NB4 (cell line): Measurements from ENCODE around the gene SPC24.

Experiments
- DNase-seq: peaks from one replicate; pipeline ENCODE4 v3.0.0; 2010; ENCODE audit warnings: low read depth
- H3K4me3 ChIP-seq: one replicate; pipeline ENCODE4 v1.5.1; 2011; ENCODE audit warnings: mild to moderate bottlenecking, low read depth, low read length, moderate library complexity
- CTCF ChIP-seq: IDR thresholded peaks from one replicate; pipeline ENCODE4 v1.5.1; 2012; ENCODE audit warnings: low read depth, low read length
- MYC ChIP-seq: IDR thresholded peaks from 2 replicates; pipeline ENCODE4 v1.6.1; 2011; ENCODE audit warnings: low read depth, low read length
- POLR2A ChIP-seq: IDR thresholded peaks from 2 replicates; pipeline ENCODE4 v1.6.1; 2011; ENCODE audit warnings: mild to moderate bottlenecking; ENCODE audit not compliant: insufficient read length; ENCODE audit errors: extremely low read depth
- TF ChIP-seq, protein P1 (sequence below): IDR thresholded peaks from 2 replicates; pipeline ENCODE4 v1.6.1; 2011; ENCODE audit warnings: low read depth, low read length

The SPC24 gene

DNA sequence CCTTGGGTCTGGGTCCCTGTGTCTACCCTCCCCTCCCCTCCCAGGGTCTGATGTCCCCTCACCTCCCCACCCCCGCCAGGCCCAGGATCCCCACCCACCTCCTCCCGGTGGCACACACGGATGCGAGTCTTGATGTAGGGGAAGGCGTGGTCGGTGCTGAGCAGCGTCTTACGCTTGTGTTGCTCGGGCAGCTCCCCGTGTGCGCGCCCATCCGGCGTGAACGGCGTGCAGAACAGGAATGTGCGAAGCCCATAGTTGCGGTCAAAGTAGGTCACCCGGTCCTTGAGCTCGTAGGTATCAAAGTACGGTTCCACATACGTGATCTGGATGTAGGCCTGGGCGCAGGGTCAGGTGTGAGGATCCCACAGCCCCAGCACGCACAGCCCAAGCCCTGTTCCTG is 46.2 kb upstream of the SPC24 start:
- no peak overlapping the region for H3K4me3 ChIP-seq
- TF ChIP-seq MYC (no peak), CTCF (no peak), POLR2A (no peak)
- TF ChIP-seq, protein P1, sequence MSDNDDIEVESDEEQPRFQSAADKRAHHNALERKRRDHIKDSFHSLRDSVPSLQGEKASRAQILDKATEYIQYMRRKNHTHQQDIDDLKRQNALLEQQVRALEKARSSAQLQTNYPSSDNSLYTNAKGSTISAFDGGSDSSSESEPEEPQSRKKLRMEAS, result no peak
- DNase-seq, result no peak

DNA sequence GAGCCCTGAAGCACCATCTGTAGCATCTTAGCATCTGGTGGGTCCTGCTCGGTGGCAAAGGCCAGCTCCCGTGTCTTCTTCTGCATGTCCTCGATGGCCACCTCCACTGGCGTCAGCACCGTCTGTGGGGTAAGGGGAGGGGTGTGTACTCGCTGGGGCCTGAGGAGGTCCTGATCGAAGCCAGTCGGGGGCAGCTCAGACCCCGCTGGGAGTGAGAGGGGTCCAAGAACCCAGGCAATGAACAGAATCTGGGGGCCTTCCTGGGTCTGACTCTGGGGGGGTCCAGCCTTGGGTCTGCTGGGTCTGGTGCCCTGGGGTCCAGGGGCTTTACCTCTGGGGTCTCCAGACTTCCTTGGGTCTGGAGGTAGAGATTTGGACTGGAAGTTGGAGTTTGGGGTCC is 45.3 kb upstream of the SPC24 start:
- no peak for DNase-seq
- TF ChIP-seq POLR2A (no peak), MYC (no peak), CTCF (no peak)
- TF ChIP-seq, protein P1, result no peak
- no peak overlapping the region for H3K4me3 ChIP-seq

DNA sequence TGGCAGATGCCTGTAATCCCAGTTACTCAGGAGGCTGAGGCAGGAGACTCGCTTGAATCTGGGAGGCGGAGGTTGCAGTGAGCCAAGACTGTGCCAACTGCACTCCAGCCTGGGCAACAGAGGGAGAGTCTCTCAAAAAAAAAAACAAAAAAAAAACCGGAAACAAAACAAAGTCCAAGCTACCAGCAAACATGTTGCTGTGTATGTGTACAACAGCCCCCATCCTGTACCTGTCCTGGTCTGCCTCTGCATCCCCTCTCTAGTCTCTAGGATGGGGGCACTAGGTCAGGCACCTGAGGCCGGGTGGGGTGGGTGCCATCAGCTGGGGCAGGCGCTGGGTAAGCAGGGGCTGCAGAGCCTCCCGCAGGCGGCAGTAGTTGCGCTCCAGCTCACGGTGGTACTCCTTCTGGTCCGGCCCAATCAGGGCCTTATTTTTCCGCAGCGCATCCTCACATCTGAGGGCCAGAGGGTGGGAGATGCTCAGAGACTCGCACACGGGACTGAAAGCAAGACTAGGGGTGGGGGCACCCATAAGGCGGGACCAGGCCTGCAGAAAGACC is 44.5 kb upstream of the SPC24 start:
- TF ChIP-seq, protein P1, result no peak
- TF ChIP-seq MYC, result no peak
- no peak for TF ChIP-seq CTCF
- no peak for TF ChIP-seq POLR2A
- no peak overlapping the region for H3K4me3 ChIP-seq
- DNase-seq, result no peak

- no peak for DNase-seq
- TF ChIP-seq CTCF (no peak), MYC (no peak), POLR2A (no peak)
- TF ChIP-seq, protein P1, result no peak
- H3K4me3 ChIP-seq, result no peak overlapping the region
These were observed 43.9 kb upstream of the SPC24 start for GRCh38 chr19:11199517-11199916.

DNA sequence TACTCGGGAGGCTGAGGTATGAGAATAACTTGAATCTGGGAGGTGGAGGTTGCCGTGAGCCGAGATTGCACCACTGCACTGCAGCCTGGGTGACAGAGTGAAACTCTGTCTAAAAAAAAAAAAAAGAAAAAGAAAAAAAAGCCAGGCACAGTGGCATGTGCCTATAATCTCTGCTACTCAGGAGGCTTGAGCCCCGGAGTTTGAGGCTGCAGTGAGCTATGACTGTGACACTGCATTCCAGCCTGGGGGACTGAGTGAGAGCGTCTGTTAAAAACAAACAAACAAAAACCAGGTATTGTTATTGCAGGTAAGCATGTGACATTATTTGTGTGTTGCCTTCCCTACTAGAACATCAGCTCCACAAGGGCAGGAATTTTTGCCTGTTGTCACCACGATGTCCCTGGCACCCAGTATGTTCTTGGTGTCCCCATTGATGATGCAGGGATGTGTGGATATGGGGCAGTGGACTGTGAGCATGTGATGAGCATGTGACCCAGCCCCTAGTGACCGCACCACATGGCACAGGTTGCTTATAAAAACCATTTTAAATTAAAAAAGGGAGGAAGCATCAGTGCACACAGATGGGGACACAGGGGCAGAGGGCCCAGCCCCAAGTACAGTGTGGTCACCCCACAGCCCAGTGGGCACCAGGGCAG is 43.3 kb upstream of the SPC24 start:
- no peak for TF ChIP-seq CTCF
- no peak for TF ChIP-seq MYC
- TF ChIP-seq, protein P1, result no peak
- no peak for TF ChIP-seq POLR2A
- no peak for DNase-seq
- H3K4me3 ChIP-seq, result no peak overlapping the region
